AG10803 (cell line): Measurements from ENCODE around the gene RARG.
A peak's percentile ranks its signal among the peaks of the same experiment; 100 is the strongest.
"Not testable (repeated sequence)": the region's sequence is repeated elsewhere in the genome, so short reads cannot be mapped to it uniquely, and the experiment has no call there.

ENCODE experiments used
- DNase-seq: peaks from one replicate; pipeline ENCODE4 v3.0.0; 2010; ENCODE audit warnings: low read depth
- H3K4me3 ChIP-seq: 2 replicates; pipeline ENCODE4 v1.5.1; 2011; ENCODE audit warnings: mild to moderate bottlenecking, low read length, control low read depth
- CTCF ChIP-seq: conservative IDR thresholded peaks from 2 replicates; pipeline ENCODE4 v1.5.1; 2011; ENCODE audit warnings: mild to moderate bottlenecking, low read length, control low read depth, inconsistent platforms

The RARG gene

GRCh38 chr12:53180931-53181645, 50.9 kb downstream of the RARG start:
- DNase-seq = peak; percentile 64
- no peak for TF ChIP-seq CTCF
- peak overlapping the region; percentile 84 for H3K4me3 ChIP-seq

- peak within 1 kb of the TSS; percentile 84 for H3K4me3 ChIP-seq
- DNase-seq = peak; percentile 97
- no peak for TF ChIP-seq CTCF
These were observed 51.6 kb downstream of the RARG start, which contains the start of the genes CSAD and ZNF740 for GRCh38 chr12:53180220-53180930. Gene CSAD (minus strand): TSS chr12:53180925. CDS start chr12:53173470, 7,455 bp downstream. Gene ZNF740 (plus strand): TSS chr12:53180722. CDS start chr12:53181984, 1,262 bp downstream.

GRCh38 chr12:53179687-53180219, 52.3 kb downstream of the RARG start:
- TF ChIP-seq CTCF = no peak
- H3K4me3 ChIP-seq = peak overlapping the region; percentile 84
- DNase-seq = no peak

- H3K4me3 ChIP-seq, DNase-seq: not testable (repeated sequence)
These were observed 53.2 kb downstream of the RARG start for GRCh38 chr12:53178803-53179202.

- H3K4me3 ChIP-seq, DNase-seq: not testable (repeated sequence)
These were observed 54.6 kb downstream of the RARG start for GRCh38 chr12:53177447-53177846.

GRCh38 chr12:53176750-53177149, 55.3 kb downstream of the RARG start:
- no peak for DNase-seq
- no peak for TF ChIP-seq CTCF

GRCh38 chr12:53174881-53175491, 57.0 kb downstream of the RARG start:
- TF ChIP-seq CTCF = peak; percentile 45
- peak; percentile 45 for DNase-seq
- H3K4me3 ChIP-seq = no peak overlapping the region

More at GRCh38 chr12:53176750-53177149, 55.3 kb downstream of the RARG start:
- H3K4me3 ChIP-seq = no peak overlapping the region
